ENCODE data around the gene RAPGEF2.
A peak's percentile ranks its signal among the peaks of the same experiment; 100 is the strongest.

Gene RAPGEF2

GRCh38 chr4:159138436-159138835, 35.6 kb downstream of the RAPGEF2 start:
- no peak for TF ChIP-seq Cebpa-rat (IDR thresholded peaks at IDR 0.05)
- no peak overlapping the region for H3K27ac ChIP-seq
- H3K4me1 ChIP-seq = peaks cover 0 to 50% (median 0%) of the 10 kb centered on the region in 10 experiments; a peak in 4 of 20 replicates
- H3K9ac ChIP-seq = no peak overlapping the region
- H3K4me3 ChIP-seq = no peak overlapping the region
- peaks cover 0 to 10% (median 0%) of the 10 kb centered on the region in 11 experiments; a peak in 1 of 22 replicates for H3K9me3 ChIP-seq (replicated peaks in 1 of 11)
- H4K20me1 ChIP-seq = peaks cover 0 to 98% (median 18%) of the 10 kb centered on the region in 11 experiments; a peak in 12 of 22 replicates
- H3K36me3 ChIP-seq = peaks cover 0 to 7% (median 0%) of the 10 kb centered on the region in 11 experiments; a peak in 4 of 22 replicates
- H3K4me2 ChIP-seq = no peak overlapping the region
- no peaks in the 10 kb centered on the region for H3K27me3 ChIP-seq

- TF ChIP-seq Cebpa-rat (IDR thresholded peaks at IDR 0.05) = no peak
- H4K20me1 ChIP-seq = peaks cover 0 to 100% (median 31%) of the 10 kb centered on the region in 11 experiments; a peak in 15 of 22 replicates
- peaks cover 0 to 57% (median 0%) of the 10 kb centered on the region in 10 experiments; a peak in 6 of 20 replicates for H3K4me1 ChIP-seq
- H3K27ac ChIP-seq = no peak overlapping the region
- no peak overlapping the region for H3K9ac ChIP-seq
- no peaks in the 10 kb centered on the region for H3K27me3 ChIP-seq
- no peak overlapping the region for H3K4me3 ChIP-seq
- H3K36me3 ChIP-seq = no peaks in the 10 kb centered on the region; a peak in 1 of 22 replicates
- no peaks in the 10 kb centered on the region for H3K9me3 ChIP-seq (replicated peaks in 1 of 11)
- no peak overlapping the region for H3K4me2 ChIP-seq
Observed at GRCh38 chr4:159141193-159141592, 38.3 kb downstream of the RAPGEF2 start.

DNA sequence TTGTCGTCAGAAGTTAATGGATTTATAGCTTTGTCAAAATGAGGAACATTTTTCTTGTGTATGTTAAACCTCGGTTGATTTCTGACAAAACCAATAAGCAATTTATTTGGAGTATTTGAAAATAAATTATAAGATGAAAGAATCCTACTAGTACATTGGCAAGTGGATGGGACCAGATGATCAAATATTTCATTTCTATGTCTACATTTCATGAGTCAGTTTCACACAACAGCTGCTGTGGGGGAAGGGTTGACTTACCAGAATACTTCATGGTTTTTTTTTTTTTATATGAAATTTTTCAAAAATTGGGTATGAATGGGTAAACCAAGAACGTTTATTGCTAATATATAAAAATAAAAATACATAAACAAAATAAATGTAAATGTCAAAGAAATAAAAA, 39.4 kb downstream of the RAPGEF2 start:
- no peak overlapping the region for H3K27ac ChIP-seq
- no peak for TF ChIP-seq Cebpa-rat (IDR thresholded peaks at IDR 0.05)
- H3K4me3 ChIP-seq = no peak overlapping the region
- H3K4me2 ChIP-seq = peak overlapping the region in 2 of 11 experiments; percentile 27 to 29; a peak in 1 of 22 replicates
- peaks cover 0 to 100% (median 26%) of the 10 kb centered on the region in 11 experiments; a peak in 14 of 22 replicates for H4K20me1 ChIP-seq
- H3K9me3 ChIP-seq (replicated peaks in 1 of 11) = no peaks in the 10 kb centered on the region
- peaks cover 0 to 51% (median 0%) of the 10 kb centered on the region in 10 experiments; a peak in 6 of 20 replicates for H3K4me1 ChIP-seq
- no peaks in the 10 kb centered on the region; a peak in 1 of 22 replicates for H3K36me3 ChIP-seq
- no peaks in the 10 kb centered on the region for H3K27me3 ChIP-seq
- no peak overlapping the region for H3K9ac ChIP-seq

- no peaks in the 10 kb centered on the region for H3K27me3 ChIP-seq
- peaks cover 0 to 50% (median 0%) of the 10 kb centered on the region in 10 experiments; a peak in 6 of 20 replicates for H3K4me1 ChIP-seq
- no peak for TF ChIP-seq Cebpa-rat (IDR thresholded peaks at IDR 0.05)
- H4K20me1 ChIP-seq = peaks cover 0 to 100% (median 23%) of the 10 kb centered on the region in 11 experiments; a peak in 13 of 22 replicates
- H3K4me2 ChIP-seq = no peak overlapping the region
- H3K27ac ChIP-seq = no peak overlapping the region
- H3K4me3 ChIP-seq = no peak overlapping the region
- no peaks in the 10 kb centered on the region for H3K9me3 ChIP-seq (replicated peaks in 1 of 11)
- no peak overlapping the region for H3K9ac ChIP-seq
- H3K36me3 ChIP-seq = no peaks in the 10 kb centered on the region
Observed at GRCh38 chr4:159142681-159143384, 40.0 kb downstream of the RAPGEF2 start.

- Histone ChIP-seq H3K4me2 (0 out of 22 replicates have a peak overlapping the region, but pooled peaks of 1 of the 11 experiments have one; percentile 5), H3K9me3 (replicated peaks in 1 of 11) (no peaks in the 10 kb centered on the region), H3K27me3 (no peaks in the 10 kb centered on the region), H3K4me3 (no peak overlapping the region), H3K27ac (no peak overlapping the region), H4K20me1 (peaks cover 0 to 100% (median 26%) of the 10 kb centered on the region in 11 experiments; a peak in 13 of 22 replicates), H3K9ac (no peak overlapping the region), H3K4me1 (peaks cover 0 to 50% (median 0%) of the 10 kb centered on the region in 10 experiments; a peak in 6 of 20 replicates), H3K36me3 (no peaks in the 10 kb centered on the region)
- no peak for TF ChIP-seq Cebpa-rat (IDR thresholded peaks at IDR 0.05)
Observed at GRCh38 chr4:159143687-159144086, 40.8 kb downstream of the RAPGEF2 start.

GRCh38 chr4:159144112-159144694, 41.3 kb downstream of the RAPGEF2 start:
- H3K4me1 ChIP-seq = peaks cover 0 to 45% (median 0%) of the 10 kb centered on the region in 10 experiments; a peak in 6 of 20 replicates
- H4K20me1 ChIP-seq = peaks cover 0 to 100% (median 29%) of the 10 kb centered on the region in 11 experiments; a peak in 13 of 22 replicates

DNA sequence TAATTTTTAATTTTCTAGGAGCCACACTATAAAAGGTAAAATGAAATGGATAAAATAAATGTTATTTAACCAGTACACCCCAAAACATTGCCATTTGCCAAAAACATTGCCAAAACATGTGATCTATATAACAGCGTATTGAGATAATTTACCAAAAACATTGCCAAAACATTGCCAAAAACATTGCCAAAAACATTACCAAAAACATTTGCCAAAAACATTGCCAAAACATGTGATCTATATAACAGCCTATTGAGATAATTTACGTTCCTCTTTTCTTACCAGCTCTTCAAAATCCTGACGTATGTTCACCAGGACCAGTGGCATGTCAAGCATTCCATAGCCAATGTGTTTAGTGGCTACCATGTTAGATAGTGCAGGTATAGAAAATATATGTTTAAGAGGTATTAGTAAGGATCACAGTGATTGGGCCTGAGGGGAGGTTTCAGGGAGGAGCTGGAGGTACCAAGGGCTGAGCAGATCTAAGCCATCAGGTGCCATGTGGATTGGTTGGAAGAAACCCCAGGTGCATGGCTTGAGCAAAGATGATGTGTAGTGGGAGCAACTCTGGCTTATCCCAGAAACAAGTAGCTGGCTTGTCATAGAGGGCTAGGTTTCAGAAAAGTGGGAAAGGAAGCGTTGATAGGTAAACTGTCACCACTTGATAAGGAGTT, 42.6 kb downstream of the RAPGEF2 start:
- Histone ChIP-seq H4K20me1 (peaks cover 0 to 99% (median 29%) of the 10 kb centered on the region in 11 experiments; a peak in 13 of 22 replicates), H3K27me3 (no peaks in the 10 kb centered on the region), H3K9me3 (replicated peaks in 1 of 11) (no peaks in the 10 kb centered on the region), H3K4me3 (no peak overlapping the region), H3K4me1 (peaks cover 0 to 42% (median 4%) of the 10 kb centered on the region in 10 experiments; a peak in 12 of 20 replicates), H3K27ac (no peak overlapping the region), H3K4me2 (no peak overlapping the region), H3K36me3 (no peaks in the 10 kb centered on the region), H3K9ac (no peak overlapping the region)
- no peak for TF ChIP-seq Cebpa-rat (IDR thresholded peaks at IDR 0.05)

More at GRCh38 chr4:159144112-159144694, 41.3 kb downstream of the RAPGEF2 start:
- no peaks in the 10 kb centered on the region for H3K27me3 ChIP-seq
- H3K9ac ChIP-seq = no peak overlapping the region
- H3K4me2 ChIP-seq = peak overlapping the region in 1 of 11 experiments; percentile 5; a peak in 1 of 22 replicates
- H3K4me3 ChIP-seq = no peak overlapping the region
- no peaks in the 10 kb centered on the region for H3K36me3 ChIP-seq
- H3K27ac ChIP-seq = no peak overlapping the region
- H3K9me3 ChIP-seq (replicated peaks in 1 of 11) = no peaks in the 10 kb centered on the region
- no peak for TF ChIP-seq Cebpa-rat (IDR thresholded peaks at IDR 0.05)

DNA sequence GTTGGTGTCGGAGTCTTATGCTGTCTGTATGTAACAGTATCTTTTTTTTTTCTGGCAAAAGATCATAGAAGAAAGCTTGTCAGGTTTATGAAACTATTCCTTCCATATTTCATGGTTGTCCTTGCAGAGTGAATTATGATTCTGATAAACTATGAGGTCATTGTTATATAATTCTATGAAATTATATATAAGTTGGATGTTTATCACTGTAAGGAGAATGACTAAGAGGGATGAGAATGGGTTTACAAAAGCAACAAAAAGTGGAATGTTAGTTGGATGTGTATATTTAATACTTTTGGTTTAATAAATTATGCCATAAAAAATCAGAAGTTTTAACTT, 43.1 kb downstream of the RAPGEF2 start:
- H3K27me3 ChIP-seq = no peaks in the 10 kb centered on the region
- H4K20me1 ChIP-seq = peaks cover 0 to 99% (median 30%) of the 10 kb centered on the region in 11 experiments; a peak in 13 of 22 replicates
- no peaks in the 10 kb centered on the region for H3K9me3 ChIP-seq (replicated peaks in 1 of 11)
- no peaks in the 10 kb centered on the region for H3K36me3 ChIP-seq
- H3K27ac ChIP-seq = no peak overlapping the region
- no peak overlapping the region for H3K4me2 ChIP-seq
- H3K4me3 ChIP-seq = no peak overlapping the region
- no peak for TF ChIP-seq Cebpa-rat (IDR thresholded peaks at IDR 0.05)
- H3K4me1 ChIP-seq = peaks cover 0 to 45% (median 9%) of the 10 kb centered on the region in 10 experiments; a peak in 12 of 20 replicates
- no peak overlapping the region for H3K9ac ChIP-seq

DNA sequence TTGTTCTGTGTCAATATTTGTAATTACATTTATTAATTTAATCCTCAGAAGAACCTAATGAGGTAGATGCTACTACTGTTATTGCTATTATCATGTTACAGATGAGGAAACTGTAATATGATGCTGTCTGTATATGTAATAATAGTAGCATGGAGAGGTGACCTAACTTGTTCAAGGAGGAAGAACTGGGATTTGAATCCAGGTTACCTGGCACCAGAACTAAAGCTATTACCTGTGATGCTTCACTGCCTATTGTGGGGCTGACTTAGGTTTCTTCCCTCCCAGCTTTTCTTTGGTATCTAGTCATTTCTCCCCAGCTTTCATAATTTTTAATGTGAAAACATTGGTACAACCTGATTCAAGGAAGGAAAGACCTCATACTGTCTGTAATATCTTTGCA, 43.6 kb downstream of the RAPGEF2 start:
- H3K4me1 ChIP-seq = peaks cover 0 to 45% (median 10%) of the 10 kb centered on the region in 10 experiments; a peak in 12 of 20 replicates
- H3K9me3 ChIP-seq (replicated peaks in 1 of 11) = no peaks in the 10 kb centered on the region
- H3K4me2 ChIP-seq = no peak overlapping the region
- H3K9ac ChIP-seq = no peak overlapping the region
- H3K27ac ChIP-seq = no peak overlapping the region
- no peaks in the 10 kb centered on the region for H3K27me3 ChIP-seq
- no peak overlapping the region for H3K4me3 ChIP-seq
- no peaks in the 10 kb centered on the region for H3K36me3 ChIP-seq
- no peak for TF ChIP-seq Cebpa-rat (IDR thresholded peaks at IDR 0.05)
- H4K20me1 ChIP-seq = peaks cover 2 to 99% (median 35%) of the 10 kb centered on the region in 11 experiments; a peak in 12 of 22 replicates
